ENCODE results near the gene DCDC2C.

DNA sequence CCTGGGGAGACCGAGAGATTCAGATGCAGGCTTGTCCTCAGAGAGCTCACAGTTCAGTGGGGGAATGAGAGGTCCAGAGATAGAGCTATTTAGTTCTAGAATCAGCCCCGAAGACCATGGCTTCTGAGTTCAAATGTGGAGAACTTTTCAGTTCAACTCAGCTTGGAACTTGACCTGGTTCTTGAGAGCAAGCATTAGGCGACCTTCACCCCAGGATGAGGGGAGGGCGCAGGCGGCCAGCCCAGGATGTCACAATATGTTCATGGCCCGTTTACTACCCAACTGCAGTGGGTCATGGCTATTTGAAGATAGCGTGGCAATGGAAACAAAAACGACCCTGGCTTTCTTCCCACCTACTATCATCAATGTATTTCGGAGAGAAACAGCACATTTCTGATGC lies 33.8 kb downstream of the DCDC2C start:
- TF ChIP-seq, protein P1, sequence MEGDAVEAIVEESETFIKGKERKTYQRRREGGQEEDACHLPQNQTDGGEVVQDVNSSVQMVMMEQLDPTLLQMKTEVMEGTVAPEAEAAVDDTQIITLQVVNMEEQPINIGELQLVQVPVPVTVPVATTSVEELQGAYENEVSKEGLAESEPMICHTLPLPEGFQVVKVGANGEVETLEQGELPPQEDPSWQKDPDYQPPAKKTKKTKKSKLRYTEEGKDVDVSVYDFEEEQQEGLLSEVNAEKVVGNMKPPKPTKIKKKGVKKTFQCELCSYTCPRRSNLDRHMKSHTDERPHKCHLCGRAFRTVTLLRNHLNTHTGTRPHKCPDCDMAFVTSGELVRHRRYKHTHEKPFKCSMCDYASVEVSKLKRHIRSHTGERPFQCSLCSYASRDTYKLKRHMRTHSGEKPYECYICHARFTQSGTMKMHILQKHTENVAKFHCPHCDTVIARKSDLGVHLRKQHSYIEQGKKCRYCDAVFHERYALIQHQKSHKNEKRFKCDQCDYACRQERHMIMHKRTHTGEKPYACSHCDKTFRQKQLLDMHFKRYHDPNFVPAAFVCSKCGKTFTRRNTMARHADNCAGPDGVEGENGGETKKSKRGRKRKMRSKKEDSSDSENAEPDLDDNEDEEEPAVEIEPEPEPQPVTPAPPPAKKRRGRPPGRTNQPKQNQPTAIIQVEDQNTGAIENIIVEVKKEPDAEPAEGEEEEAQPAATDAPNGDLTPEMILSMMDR (IDR thresholded peaks at IDR 0.05; ENCODE audit: low read depth, low read length): no peak
- TF ChIP-seq EZH2phosphoT487 (IDR thresholded peaks at IDR 0.05; ENCODE audit: low read depth): no peak
